ENCODE measurements around the gene LGALS8.

- no peak for TF ChIP-seq CTCF (IDR thresholded peaks at IDR 0.05; ENCODE audit: insufficient read depth, low read length)
- no peak for TF ChIP-seq REST (IDR thresholded peaks at IDR 0.05; ENCODE audit: insufficient replicate concordance, low read depth)
- TF ChIP-seq POLR2AphosphoS5 (IDR thresholded peaks at IDR 0.05; ENCODE audit: low read depth), result no peak
- TF ChIP-seq GABPA (IDR thresholded peaks at IDR 0.05; ENCODE audit: low read depth), result no peak
- no peak for TF ChIP-seq SPI1 (IDR thresholded peaks at IDR 0.05; ENCODE audit: borderline replicate concordance, low read depth)
Observed at GRCh38 chr1:236581528-236581927, 57.7 kb downstream of the LGALS8 start.

Measured in HL-60 (cell line).